Activated CD4-positive, alpha-beta memory T cell treated with anti-CD3 and anti-CD28 coated beads, Interleukin-2, amount 10 ng/mL, durations not matched to agents 7 days and 5 days (primary cell): ENCODE measurements around the gene TNKS1BP1. TPM values are rescaled to one million over a fixed set of nuclear protein-coding genes. Genes with fewer than 3 reads are reported as not detected.
"Not testable (repeated sequence)": the region's sequence is repeated elsewhere in the genome, so short reads cannot be mapped to it uniquely, and the experiment has no call there.

Source experiments
- CTCF ChIA-PET: fragments of 350-600 bp; sonication (Branson Sonifier 250); formaldehyde crosslinking; loops from one replicate; lab custom pipeline; 2021; ENCODE audit warnings: antibody characterized with exemption, inconsistent platforms; lab: Charles Lee
- POLR2A ChIA-PET: fragments of 350-600 bp; sonication (Branson Sonifier 250); formaldehyde crosslinking; loops from one replicate; lab custom pipeline; 2021; ENCODE audit warnings: antibody characterized with exemption; lab: Charles Lee
- DNase-seq: peaks from one replicate; pipeline ENCODE4 v3.0.0-alpha.2; 2020
- H3K27ac Mint-ChIP-seq: one replicate; pipeline ENCODE4 v1.8.0; 2021; ENCODE audit warnings: mild to moderate bottlenecking, mixed read lengths
- H3K27me3 Mint-ChIP-seq: one replicate; pipeline ENCODE4 v1.8.0; 2021; ENCODE audit warnings: mixed read lengths
- H3K36me3 Mint-ChIP-seq: one replicate; pipeline ENCODE4 v1.8.0; 2021; ENCODE audit warnings: low read depth, mixed read lengths
- H3K4me1 Mint-ChIP-seq: one replicate; pipeline ENCODE4 v1.8.0; 2021; ENCODE audit warnings: mixed read lengths
- H3K4me3 Mint-ChIP-seq: one replicate; pipeline ENCODE4 v1.8.0; 2021; ENCODE audit warnings: mild to moderate bottlenecking, mixed read lengths
- H3K9me3 Mint-ChIP-seq: one replicate; pipeline ENCODE4 v1.8.0; 2021; ENCODE audit warnings: mixed read lengths
- total RNA-seq, 2 experiments: library from RNA; stranded (reverse); gene quantifications; one replicate each; pipeline ENCODE4 v1.2.3, GENCODE V29; 2021

Gene TNKS1BP1
- total RNA-seq, 2 experiments from 2014 or later = 9.9 to 10.7 TPM

DNA sequence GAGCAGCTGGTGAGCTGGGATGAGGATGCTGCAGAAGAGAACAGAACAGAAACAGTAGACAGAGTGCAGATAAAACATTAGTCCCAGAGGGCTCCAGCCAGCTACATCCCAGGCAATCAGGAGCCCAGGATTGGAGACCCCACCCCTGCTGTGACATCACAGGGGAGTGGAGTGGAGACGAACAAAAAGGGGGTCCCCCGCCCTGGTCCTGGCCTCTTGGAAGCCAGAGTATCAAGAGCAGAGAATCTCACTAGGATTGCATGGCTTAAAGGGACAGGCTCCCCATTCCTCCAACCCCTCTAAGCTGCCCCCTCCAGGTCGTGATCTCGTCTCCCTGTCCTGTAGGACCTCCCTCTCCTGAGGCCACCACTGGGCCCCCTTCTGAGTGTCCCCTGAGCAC lies 13.4 kb upstream of the TNKS1BP1 start, which contains the start of gene P2RX3:
Gene P2RX3 (plus strand): TSS at position 211 of the 400 bp plus-strand sequence. CDS start 199 bp downstream, outside the sequence.
- ChIA-PET POLR2A (interaction anchor here (6.4 kb wide), 1 partner anchor 13 kb away, joined by 127 read pairs; the partner anchor contains the start of gene TNKS1BP1), CTCF (interaction anchor here (0.9 to 1.5 kb wide), 6 partner anchors 10 to 440 kb away, joined by 3 to 4 read pairs (median 3); partner anchors contain the start of gene TNKS1BP1)
- no peaks in the 10 kb centered on the region for H3K9me3 Mint-ChIP-seq
- H3K27ac Mint-ChIP-seq = no peak within 1 kb of the TSS
- peaks cover 15% of the 10 kb centered on the region for H3K27me3 Mint-ChIP-seq
- peaks cover 31% of the 10 kb centered on the region for H3K4me1 Mint-ChIP-seq
- no peak within 1 kb of the TSS for H3K4me3 Mint-ChIP-seq
- H3K36me3 Mint-ChIP-seq = peaks cover 17% of the 10 kb centered on the region
- no peak for DNase-seq

DNA sequence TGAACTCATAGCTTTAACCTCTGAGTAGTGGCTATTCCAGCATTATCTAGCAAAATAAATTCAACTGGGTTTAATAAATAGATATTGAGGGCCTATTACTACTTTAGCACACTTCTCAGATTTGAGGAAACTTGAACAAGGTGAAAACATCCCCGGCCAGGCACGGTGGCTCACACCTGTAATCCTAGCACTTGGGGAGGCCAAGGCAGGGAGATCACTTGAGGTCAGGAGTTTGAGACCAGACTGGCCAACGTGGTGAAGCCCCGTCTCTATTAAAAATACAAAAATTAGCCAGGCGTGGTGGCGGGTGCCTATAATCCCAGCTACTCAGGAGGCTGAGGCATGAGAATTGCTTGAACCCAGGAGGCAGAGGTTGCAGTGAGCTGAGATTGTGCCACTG lies 12.1 kb upstream of the TNKS1BP1 start:
- H3K36me3 Mint-ChIP-seq = peaks cover 28% of the 10 kb centered on the region
- DNase-seq, H3K4me3 Mint-ChIP-seq, H3K9me3 Mint-ChIP-seq: not testable (repeated sequence)
- ChIA-PET POLR2A (interaction anchor here (2.7 to 6.4 kb wide), 2 partner anchors 12 to 25 kb away, joined by 12 to 127 read pairs; partner anchors contain the start of gene TNKS1BP1), CTCF (interaction anchor here (0.7 to 1.1 kb wide), 4 partner anchors 9 to 191 kb away, joined by 3 to 4 read pairs (median 3); no protein-coding TSS in a partner anchor)
- peaks cover 39% of the 10 kb centered on the region for H3K4me1 Mint-ChIP-seq
- peaks cover 15% of the 10 kb centered on the region for H3K27me3 Mint-ChIP-seq
- peak overlapping the region; percentile 98 for H3K27ac Mint-ChIP-seq

DNA sequence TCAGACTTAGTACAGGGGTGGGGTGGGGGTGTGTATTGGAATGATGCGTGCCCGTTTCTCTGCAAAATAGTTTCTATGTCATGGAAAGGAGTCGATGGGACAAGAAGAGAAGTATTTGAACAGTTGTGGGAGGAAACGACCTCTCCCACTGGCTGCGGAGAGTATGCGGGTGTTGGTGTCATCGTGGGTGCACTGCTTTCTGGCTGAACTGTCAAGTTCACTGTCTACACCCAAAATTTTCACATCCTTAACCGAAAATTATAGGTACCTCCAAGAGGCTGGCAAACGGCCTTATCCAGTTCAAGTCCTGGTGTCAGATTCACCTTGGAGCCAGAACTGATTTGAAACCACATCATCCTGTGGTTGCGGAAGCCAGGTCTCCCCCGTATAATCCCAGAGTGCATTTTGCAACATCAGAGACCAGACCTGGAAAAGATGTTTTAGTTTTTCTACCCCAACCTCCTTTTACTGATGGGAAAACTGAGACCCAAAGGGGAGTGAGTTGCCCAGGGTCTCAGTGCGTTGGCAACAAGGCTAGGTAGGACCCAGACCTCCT lies 11.4 kb upstream of the TNKS1BP1 start:
- DNase-seq = peak; percentile 39
- Mint-ChIP-seq H3K27me3 (peaks cover 15% of the 10 kb centered on the region), H3K9me3 (no peaks in the 10 kb centered on the region), H3K4me1 (peaks cover 40% of the 10 kb centered on the region), H3K27ac (peak overlapping the region; percentile 98), H3K36me3 (peaks cover 35% of the 10 kb centered on the region), H3K4me3 (peak overlapping the region; percentile 97)
- POLR2A ChIA-PET = interaction anchor here (1.3 to 6.4 kb wide), 5 partner anchors 11 to 1770 kb away, joined by 4 to 127 read pairs (median 9); partner anchors contain the start of genes FAM111B, SLC43A3 and TNKS1BP1
- CTCF ChIA-PET = interaction anchor here (1.1 to 3.0 kb wide), 4 partner anchors 10 to 191 kb away, joined by 3 to 18 read pairs (median 6); partner anchors contain the start of gene TNKS1BP1

DNA sequence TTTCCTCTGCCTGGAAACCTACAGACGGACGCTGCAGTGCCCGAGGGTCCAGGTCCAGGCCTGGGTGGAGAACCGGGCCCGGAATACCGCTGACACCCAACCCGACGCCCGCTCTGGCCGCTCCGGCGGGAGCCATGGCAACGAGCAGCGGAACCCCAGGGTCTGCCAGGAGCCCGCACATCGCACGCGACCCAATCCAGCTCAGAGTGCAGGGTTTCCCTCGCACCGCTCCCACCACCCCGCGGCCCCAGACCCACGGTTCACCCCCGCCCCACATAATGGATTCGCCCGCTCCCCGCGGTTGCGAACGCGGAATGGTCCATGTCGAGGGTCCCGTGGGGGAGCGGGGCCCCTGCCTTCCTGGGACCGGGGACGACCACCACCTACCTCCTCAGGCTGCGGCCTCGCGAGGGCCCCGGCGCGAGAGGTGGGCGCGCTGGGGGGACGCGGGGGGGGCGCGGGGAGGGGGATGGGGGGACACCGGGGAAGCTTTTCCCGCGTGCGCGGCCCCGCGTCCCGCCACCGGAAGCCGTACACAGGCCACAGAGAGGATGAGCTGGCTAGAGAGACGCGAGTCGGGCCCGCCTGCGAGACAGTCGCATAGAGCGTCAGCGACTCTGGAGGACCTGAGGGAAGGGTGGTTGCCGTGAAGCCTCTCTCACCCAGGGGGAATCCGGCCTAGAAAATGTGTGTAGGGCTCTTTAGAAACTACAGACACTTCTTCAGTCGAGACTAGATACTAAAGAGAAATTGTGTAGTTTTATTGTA lies 10.8 kb upstream of the TNKS1BP1 start, which contains the start of gene SSRP1:
Gene SSRP1 (minus strand): TSS at position 550 of the 768 bp plus-strand sequence. CDS start 771 bp downstream, outside the sequence.
- Mint-ChIP-seq H3K9me3 (no peaks in the 10 kb centered on the region), H3K4me3 (peak within 1 kb of the TSS; percentile 97), H3K36me3 (peaks cover 42% of the 10 kb centered on the region), H3K27me3 (peaks cover 13% of the 10 kb centered on the region), H3K4me1 (peaks cover 45% of the 10 kb centered on the region), H3K27ac (peak within 1 kb of the TSS; percentile 98)
- POLR2A ChIA-PET = interaction anchor here (0.5 to 6.4 kb wide), 10 partner anchors 11 to 1771 kb away, joined by 3 to 127 read pairs (median 4); partner anchors contain the start of genes FAM111B, MED19, SELENOH and SLC43A3
- CTCF ChIA-PET = interaction anchor here (0.7 to 3.0 kb wide), 5 partner anchors 10 to 191 kb away, joined by 3 to 18 read pairs (median 6); partner anchors contain the start of gene TNKS1BP1
- DNase-seq = peak; percentile 89

DNA sequence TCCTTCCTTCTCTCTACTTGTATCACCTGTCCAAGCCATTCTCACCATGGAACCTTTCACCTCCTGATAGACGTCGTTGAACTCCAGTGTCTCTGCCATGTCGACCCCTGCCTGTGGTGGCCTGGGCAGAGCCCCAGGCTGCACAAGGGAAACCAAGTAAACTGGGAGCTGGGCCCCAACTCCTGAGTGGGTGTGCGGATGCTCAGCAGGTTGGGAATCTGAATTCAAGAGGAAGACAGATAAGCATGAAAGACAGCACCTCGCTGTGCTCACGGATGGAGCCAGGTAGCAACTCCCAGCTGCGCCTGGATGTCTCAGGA lies 10.2 kb upstream of the TNKS1BP1 start:
- no peaks in the 10 kb centered on the region for H3K9me3 Mint-ChIP-seq
- no peak for DNase-seq
- H3K4me1 Mint-ChIP-seq = peaks cover 51% of the 10 kb centered on the region
- ChIA-PET CTCF (interaction anchor here (0.7 to 3.0 kb wide), 5 partner anchors 9 to 192 kb away, joined by 3 to 18 read pairs (median 6); partner anchors contain the start of gene TNKS1BP1), POLR2A (interaction anchor here (0.5 to 6.4 kb wide), 11 partner anchors 10 to 1772 kb away, joined by 3 to 127 read pairs (median 4); partner anchors contain the start of genes FAM111B, MED19, SELENOH and SLC43A3)
- peak overlapping the region; percentile 84 for H3K27ac Mint-ChIP-seq
- H3K27me3 Mint-ChIP-seq = peaks cover 9% of the 10 kb centered on the region
- H3K4me3 Mint-ChIP-seq = peak overlapping the region; percentile 97
- H3K36me3 Mint-ChIP-seq = peaks cover 47% of the 10 kb centered on the region

DNA sequence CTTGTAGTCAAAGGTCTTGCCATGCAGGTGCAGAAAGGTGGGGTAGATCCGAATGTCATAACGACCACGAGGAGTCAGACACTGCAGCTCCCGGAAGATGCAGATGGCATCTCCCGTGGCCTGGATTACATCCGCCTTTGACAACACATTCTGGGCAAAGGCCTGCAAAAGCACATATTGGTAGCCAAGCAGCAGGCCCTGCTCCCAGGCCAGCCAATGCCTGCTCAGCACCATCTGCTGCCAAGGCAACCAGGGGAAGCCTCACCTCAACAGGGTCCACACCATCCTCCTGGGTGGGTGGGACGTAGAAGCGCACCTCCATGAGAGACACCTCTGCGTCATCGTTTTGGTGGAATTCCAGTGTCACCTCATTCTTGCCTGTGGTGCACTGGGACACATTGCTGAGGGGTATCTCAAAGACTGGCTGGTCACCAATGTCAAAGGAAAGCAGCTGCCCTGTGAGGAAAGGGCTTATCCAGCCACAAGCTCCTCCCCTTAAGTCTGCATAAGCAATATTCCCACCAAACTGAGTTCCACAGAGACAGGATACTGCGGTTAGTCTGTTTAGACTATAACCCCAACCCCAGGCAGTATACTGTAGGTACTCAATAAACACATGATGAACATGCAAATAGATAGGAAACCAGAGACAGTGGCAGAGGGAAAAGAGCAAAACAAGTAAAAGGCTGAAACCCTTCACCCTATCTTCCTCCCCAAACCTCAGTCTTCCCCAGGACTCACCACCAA lies 8.1 kb upstream of the TNKS1BP1 start:
- H3K4me1 Mint-ChIP-seq = peaks cover 59% of the 10 kb centered on the region
- POLR2A ChIA-PET = interaction anchor here (6.4 kb wide), 1 partner anchor 8 kb away, joined by 127 read pairs; the partner anchor contains the start of gene TNKS1BP1
- no peak overlapping the region for H3K27ac Mint-ChIP-seq
- no peaks in the 10 kb centered on the region for H3K9me3 Mint-ChIP-seq
- no peaks in the 10 kb centered on the region for H3K27me3 Mint-ChIP-seq
- no peak for DNase-seq
- CTCF ChIA-PET = interaction anchor here (1.2 to 3.0 kb wide), 2 partner anchors 7 to 125 kb away, joined by 3 to 18 read pairs; partner anchors contain the start of gene TNKS1BP1
- H3K36me3 Mint-ChIP-seq = peaks cover 68% of the 10 kb centered on the region
- H3K4me3 Mint-ChIP-seq = no peak overlapping the region

DNA sequence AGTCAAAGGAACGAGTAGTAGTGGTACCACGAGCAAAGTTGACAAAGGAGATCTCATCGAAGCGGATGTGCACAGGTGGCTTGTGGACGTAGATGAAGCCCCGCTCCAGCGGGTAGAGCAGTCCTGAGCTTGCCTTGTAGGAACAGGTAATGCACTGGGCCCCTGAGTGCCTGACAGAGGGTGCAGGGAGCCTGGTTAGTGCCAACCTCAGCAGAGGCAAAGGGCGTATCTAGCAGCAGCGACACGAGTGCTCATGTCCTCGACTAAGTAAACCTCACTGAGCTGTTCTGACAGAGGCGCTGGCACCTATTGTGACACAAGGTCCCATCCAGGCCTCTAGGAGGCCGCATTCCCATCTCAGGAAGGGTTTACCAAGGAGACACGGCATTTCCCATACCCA lies 7.0 kb upstream of the TNKS1BP1 start:
- Mint-ChIP-seq H3K4me3 (no peak overlapping the region), H3K27ac (no peak overlapping the region), H3K36me3 (peaks cover 80% of the 10 kb centered on the region), H3K4me1 (peaks cover 69% of the 10 kb centered on the region), H3K9me3 (no peaks in the 10 kb centered on the region), H3K27me3 (no peaks in the 10 kb centered on the region)
- CTCF ChIA-PET = interaction anchor here (1.7 kb wide), 1 partner anchor 18 kb away, joined by 4 read pairs; no protein-coding TSS in a partner anchor
- no peak for DNase-seq
- POLR2A ChIA-PET = no interaction called here

DNA sequence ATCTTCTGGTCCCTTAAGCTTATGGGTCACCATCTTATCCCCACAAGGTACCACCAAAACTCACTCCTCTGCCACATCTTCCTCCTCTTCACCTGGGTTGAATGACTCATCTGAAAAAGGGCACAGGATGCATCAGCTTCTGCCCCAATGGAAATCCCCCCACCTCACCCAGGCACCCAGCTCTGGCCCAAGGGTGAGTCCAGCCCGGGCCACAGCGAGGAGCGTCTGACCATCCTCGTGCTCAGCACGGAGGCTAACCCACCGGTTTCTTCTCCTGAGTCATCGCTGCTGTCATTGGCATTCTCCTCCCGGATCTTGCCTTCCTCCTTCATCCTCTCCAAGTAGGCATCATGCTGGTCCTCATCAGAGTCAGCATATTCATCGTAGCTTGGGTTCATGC lies 5.3 kb upstream of the TNKS1BP1 start:
- POLR2A ChIA-PET = interaction anchor here (1.0 kb wide), 1 partner anchor 19 kb away, joined by 3 read pairs; no protein-coding TSS in a partner anchor
- H3K9me3 Mint-ChIP-seq = no peaks in the 10 kb centered on the region
- peaks cover 73% of the 10 kb centered on the region for H3K4me1 Mint-ChIP-seq
- H3K4me3 Mint-ChIP-seq = no peak overlapping the region
- H3K36me3 Mint-ChIP-seq = peaks cover 92% of the 10 kb centered on the region
- no peak overlapping the region for H3K27ac Mint-ChIP-seq
- CTCF ChIA-PET = no interaction called here
- no peaks in the 10 kb centered on the region for H3K27me3 Mint-ChIP-seq
- no peak for DNase-seq

DNA sequence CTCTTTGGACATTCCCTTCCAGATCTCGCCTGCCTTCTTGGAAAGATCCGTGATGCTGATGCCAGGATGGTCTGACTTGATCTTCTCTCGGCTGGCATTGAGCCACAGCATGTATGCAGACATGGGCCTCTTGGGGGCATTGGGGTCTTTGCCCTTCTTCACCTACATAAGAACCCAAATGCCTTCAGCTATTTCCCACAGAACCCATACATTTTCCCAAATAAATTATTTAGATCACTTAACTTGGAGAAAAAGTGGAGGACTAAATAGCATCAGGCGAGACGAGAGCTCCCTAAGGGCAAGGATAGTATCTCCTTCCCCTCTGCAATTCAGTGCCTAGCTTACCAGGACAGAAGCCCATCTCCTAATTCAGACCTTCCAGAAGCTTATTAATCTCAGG lies 3.0 kb upstream of the TNKS1BP1 start:
- Mint-ChIP-seq H3K9me3 (no peaks in the 10 kb centered on the region), H3K27me3 (no peaks in the 10 kb centered on the region), H3K4me3 (no peak overlapping the region), H3K36me3 (peaks cover 72% of the 10 kb centered on the region), H3K27ac (peak overlapping the region; percentile 12), H3K4me1 (peaks cover 60% of the 10 kb centered on the region)
- no peak for DNase-seq
- POLR2A ChIA-PET = no interaction called here
- CTCF ChIA-PET = no interaction called here

DNA sequence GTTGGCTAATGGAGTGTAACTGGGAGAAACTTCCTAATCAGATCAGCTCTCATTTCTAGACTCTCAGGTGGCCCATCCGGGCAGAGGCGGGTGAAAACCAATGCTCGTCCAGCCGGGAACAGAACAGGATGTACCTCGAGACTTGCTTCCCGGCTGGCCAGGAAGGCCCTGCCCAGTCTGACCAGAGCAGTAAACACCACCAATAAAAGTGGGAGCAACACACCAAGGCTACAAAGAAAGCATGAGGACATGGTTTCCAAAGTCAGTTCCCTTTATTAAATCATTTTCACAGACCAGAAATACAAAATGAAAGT lies 940 bp upstream of the TNKS1BP1 start:
- no peaks in the 10 kb centered on the region for H3K9me3 Mint-ChIP-seq
- peak overlapping the region; percentile 75 for H3K4me3 Mint-ChIP-seq
- H3K27me3 Mint-ChIP-seq = no peaks in the 10 kb centered on the region
- H3K4me1 Mint-ChIP-seq = peaks cover 53% of the 10 kb centered on the region
- peaks cover 53% of the 10 kb centered on the region for H3K36me3 Mint-ChIP-seq
- POLR2A ChIA-PET = interaction anchor here (0.7 to 4.9 kb wide), 13 partner anchors 10 to 342 kb away, joined by 3 to 127 read pairs (median 3); partner anchors contain the start of genes P2RX3, SMTNL1, SSRP1 and ZDHHC5
- CTCF ChIA-PET = interaction anchor here (1.0 to 2.2 kb wide), 6 partner anchors 9 to 155 kb away, joined by 3 to 18 read pairs (median 4); partner anchors contain the start of genes P2RX3 and SSRP1
- H3K27ac Mint-ChIP-seq = peak overlapping the region; percentile 91
- no peak for DNase-seq

DNA sequence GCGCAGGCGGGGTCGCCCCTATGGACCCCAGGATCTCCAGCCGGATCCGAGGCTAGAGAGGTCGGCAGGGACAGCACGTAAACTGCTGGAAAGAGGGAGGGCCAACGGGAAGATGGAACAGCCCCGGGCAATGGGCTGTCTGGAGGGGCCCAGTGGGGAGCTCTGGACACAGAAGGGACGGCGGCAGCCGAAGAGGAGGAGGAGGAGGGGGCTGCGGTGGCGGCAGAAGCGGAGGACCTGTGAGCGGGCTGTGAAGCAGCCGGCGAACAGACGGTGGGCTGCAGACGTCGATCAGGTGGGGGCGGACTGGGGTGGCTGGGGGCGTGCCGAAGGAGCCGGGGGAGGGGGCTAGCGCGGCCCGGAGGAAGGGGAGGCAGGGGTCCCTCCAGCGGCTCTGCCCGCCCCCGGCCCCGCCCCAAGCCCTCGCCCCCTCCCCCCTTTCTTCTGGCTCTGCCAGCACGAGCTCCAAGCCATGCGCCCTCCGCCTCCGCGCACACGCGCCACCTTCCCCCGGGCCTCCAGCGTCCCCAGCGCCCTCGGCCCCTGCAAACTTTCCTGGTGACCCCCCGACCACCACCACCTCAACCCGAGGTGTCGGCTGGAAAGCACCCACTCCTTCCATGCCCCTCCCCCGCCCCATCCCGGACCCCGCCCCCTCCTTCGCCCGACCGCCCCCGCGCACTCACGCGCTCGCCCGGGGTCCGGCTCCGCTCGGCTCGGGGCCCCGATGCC lies 432 bp downstream of the TNKS1BP1 start:
- Mint-ChIP-seq H3K27ac (no peak overlapping the region), H3K9me3 (no peaks in the 10 kb centered on the region), H3K4me3 (peak overlapping the region; percentile 75), H3K36me3 (peaks cover 39% of the 10 kb centered on the region), H3K27me3 (no peaks in the 10 kb centered on the region), H3K4me1 (peaks cover 42% of the 10 kb centered on the region)
- ChIA-PET POLR2A (interaction anchor here (1.2 to 4.9 kb wide), 4 partner anchors 12 to 344 kb away, joined by 3 to 127 read pairs (median 14); partner anchors contain the start of genes P2RX3, SSRP1 and ZDHHC5), CTCF (interaction anchor here (1.4 to 2.2 kb wide), 2 partner anchors 10 to 14 kb away, joined by 3 to 18 read pairs; partner anchors contain the start of genes P2RX3 and SSRP1)
- no peak for DNase-seq
